OCI-LY1 (cell line): ENCODE data around the gene KCNMB2.

Experiments used
- CTCF ChIP-seq: fragments of 200-600 bp; sonication (generic), shearing (Covaris generic); IDR thresholded peaks from 2 replicates; pipeline ENCODE4 v1.5.1; 2017; ENCODE audit warnings: mild to moderate bottlenecking, antibody characterized with exemption, low read length, moderate library complexity, mixed read lengths
- EZH2 ChIP-seq: fragments of 200-600 bp; sonication (generic), shearing (Covaris generic); IDR thresholded peaks from 2 replicates; pipeline ENCODE4 v1.8.0; 2017; ENCODE audit warnings: borderline replicate concordance, mixed run types, mild to moderate bottlenecking, antibody characterized with exemption, low read length, moderate library complexity, mixed read lengths

- TF ChIP-seq CTCF (no peak), EZH2 (no peak)
Measured at GRCh38 chr3:178569826-178570225, 33.6 kb downstream of the KCNMB2 start.
